ENCODE data around the gene TMED7.
"Not testable (repeated sequence)": the region's sequence is repeated elsewhere in the genome, so short reads cannot be mapped to it uniquely, and the experiment has no call there.

Gene TMED7

GRCh38 chr5:115625579-115626444 is at the start of gene TMED7:
Gene TMED7, minus strand, starts transcription at chr5:115626036. Its CDS starts 244 bp downstream, at chr5:115625792.
- H3K4me3 ChIP-seq (replicated peaks in 1 of 2; ENCODE audit: low read depth in 2 of 2, low read length in 2 of 2) = peak within 1 kb of the TSS; percentile 67 to 84
- no peak for TF ChIP-seq CTCF (IDR thresholded peaks at IDR 0.05; ENCODE audit: low read depth, low read length)
- DNase-seq (ENCODE audit: low read depth in 2 of 2) = peak; percentile 98 to 99

- not testable (repeated sequence) for DNase-seq (ENCODE audit: low read depth in 2 of 2); H3K4me3 ChIP-seq (replicated peaks in 1 of 2; ENCODE audit: low read depth in 2 of 2, low read length in 2 of 2)
Observed at GRCh38 chr5:115674782-115675181, 48.9 kb upstream of the TMED7 start.

GRCh38 chr5:115673596-115673995 is 47.8 kb upstream of the TMED7 start:
- DNase-seq (ENCODE audit: low read depth in 2 of 2) = no peak
- no peak for TF ChIP-seq CTCF (IDR thresholded peaks at IDR 0.05; ENCODE audit: low read depth, low read length)

GRCh38 chr5:115671939-115672338 is 46.1 kb upstream of the TMED7 start:
- H3K4me3 ChIP-seq (replicated peaks in 1 of 2; ENCODE audit: low read depth in 2 of 2, low read length in 2 of 2) = no peak overlapping the region
- DNase-seq (ENCODE audit: low read depth in 2 of 2) = no peak
- TF ChIP-seq CTCF (IDR thresholded peaks at IDR 0.05; ENCODE audit: low read depth, low read length) = no peak

More at GRCh38 chr5:115673596-115673995, 47.8 kb upstream of the TMED7 start:
- H3K4me3 ChIP-seq (replicated peaks in 1 of 2; ENCODE audit: low read depth in 2 of 2, low read length in 2 of 2) = no peak overlapping the region

GRCh38 chr5:115666023-115666422 is 40.2 kb upstream of the TMED7 start:
- no peak overlapping the region for H3K4me3 ChIP-seq (replicated peaks in 1 of 2; ENCODE audit: low read depth in 2 of 2, low read length in 2 of 2)
- DNase-seq (ENCODE audit: low read depth in 2 of 2) = no peak
- TF ChIP-seq CTCF (IDR thresholded peaks at IDR 0.05; ENCODE audit: low read depth, low read length) = no peak

GRCh38 chr5:115661563-115661962 is 35.7 kb upstream of the TMED7 start:
- DNase-seq (ENCODE audit: low read depth in 2 of 2) = no peak
- no peak overlapping the region for H3K4me3 ChIP-seq (replicated peaks in 1 of 2; ENCODE audit: low read depth in 2 of 2, low read length in 2 of 2)
- TF ChIP-seq CTCF (IDR thresholded peaks at IDR 0.05; ENCODE audit: low read depth, low read length) = no peak

- TF ChIP-seq CTCF (IDR thresholded peaks at IDR 0.05; ENCODE audit: low read depth, low read length) = no peak
- no peak overlapping the region for H3K4me3 ChIP-seq (replicated peaks in 1 of 2; ENCODE audit: low read depth in 2 of 2, low read length in 2 of 2)
- DNase-seq (ENCODE audit: low read depth in 2 of 2) = no peak
Observed at GRCh38 chr5:115661101-115661500, 35.3 kb upstream of the TMED7 start.

All from cardiac fibroblast (primary cell).